Stimulated activated naive CD8-positive, alpha-beta T cell treated with anti-CD3 and anti-CD28 coated beads, Interleukin-15, amount 100 ng/mL, for 72 hours (primary cell): Measurements from ENCODE around the gene TOR1AIP1.

Source experiments
- ATAC-seq: fragments of 150-1000 bp; cut with Tn5 transposase; 2 replicates; pipeline ENCODE4 v1.10.0; 2021; ENCODE audit warnings: mild to moderate bottlenecking, moderate library complexity
- DNase-seq, 2 donors: peaks; one replicate each; pipeline ENCODE4 v3.0.0; 2021 to 2022
- H3K27ac Mint-ChIP-seq, 2 donors: one replicate each; pipeline ENCODE4 v1.8.0; 2022; ENCODE audit warnings: mild to moderate bottlenecking in 2 of 2, mixed read lengths in 2 of 2, moderate library complexity in 2 of 2
- H3K27me3 Mint-ChIP-seq: one replicate; pipeline ENCODE4 v1.8.0; 2022; ENCODE audit warnings: mixed read lengths
- H3K4me1 Mint-ChIP-seq: one replicate; pipeline ENCODE4 v1.8.0; 2022; ENCODE audit warnings: mild to moderate bottlenecking, mixed read lengths
- H3K4me3 Mint-ChIP-seq, 2 donors: one replicate each; pipeline ENCODE4 v1.8.0; 2022; ENCODE audit warnings: mild to moderate bottlenecking in 2 of 2, mixed read lengths in 2 of 2, moderate library complexity in 1 of 2
- H3K9me3 Mint-ChIP-seq, 2 donors: one replicate each; pipeline ENCODE4 v1.8.0; 2022; ENCODE audit warnings: mixed read lengths in 2 of 2

Gene TOR1AIP1

GRCh38 chr1:179921981-179922872, 40.1 kb downstream of the TOR1AIP1 start:
- ATAC-seq (no peak), DNase-seq (no peak)
- Mint-ChIP-seq H3K4me3 (no peak overlapping the region), H3K27me3 (no peaks in the 10 kb centered on the region), H3K9me3 (no peaks in the 10 kb centered on the region), H3K27ac (no peak overlapping the region), H3K4me1 (peaks cover 14% of the 10 kb centered on the region)

- DNase-seq = no peak
- no peak for ATAC-seq
- Mint-ChIP-seq H3K4me3 (no peak overlapping the region), H3K9me3 (no peaks in the 10 kb centered on the region), H3K27ac (no peak overlapping the region), H3K27me3 (no peaks in the 10 kb centered on the region), H3K4me1 (peaks cover 6% of the 10 kb centered on the region)
These were observed 40.9 kb downstream of the TOR1AIP1 start for GRCh38 chr1:179923029-179923428.

- no peaks in the 10 kb centered on the region for H3K9me3 Mint-ChIP-seq
- H3K27me3 Mint-ChIP-seq = no peaks in the 10 kb centered on the region
- DNase-seq (no peak), ATAC-seq (no peak)
- no peaks in the 10 kb centered on the region for H3K4me1 Mint-ChIP-seq
- no peak overlapping the region for H3K4me3 Mint-ChIP-seq
- no peak overlapping the region for H3K27ac Mint-ChIP-seq
These were observed 42.2 kb downstream of the TOR1AIP1 start for GRCh38 chr1:179924268-179924667.

GRCh38 chr1:179925302-179925701, 43.2 kb downstream of the TOR1AIP1 start:
- Mint-ChIP-seq H3K4me3 (no peak overlapping the region), H3K9me3 (no peaks in the 10 kb centered on the region), H3K27ac (no peak overlapping the region), H3K4me1 (no peaks in the 10 kb centered on the region), H3K27me3 (no peaks in the 10 kb centered on the region)
- no peak for ATAC-seq
- no peak for DNase-seq

GRCh38 chr1:179925922-179926849, 44.1 kb downstream of the TOR1AIP1 start:
- no peak overlapping the region for H3K27ac Mint-ChIP-seq
- H3K4me1 Mint-ChIP-seq = no peaks in the 10 kb centered on the region
- H3K4me3 Mint-ChIP-seq = no peak overlapping the region
- H3K9me3 Mint-ChIP-seq = no peaks in the 10 kb centered on the region
- ATAC-seq (no peak), DNase-seq (no peak)
- no peaks in the 10 kb centered on the region for H3K27me3 Mint-ChIP-seq

GRCh38 chr1:179926850-179927205, 44.7 kb downstream of the TOR1AIP1 start:
- ATAC-seq (no peak), DNase-seq (no peak)
- Mint-ChIP-seq H3K4me1 (no peaks in the 10 kb centered on the region), H3K27ac (no peak overlapping the region), H3K27me3 (no peaks in the 10 kb centered on the region), H3K4me3 (no peak overlapping the region), H3K9me3 (no peaks in the 10 kb centered on the region)

- Mint-ChIP-seq H3K4me1 (no peaks in the 10 kb centered on the region), H3K27me3 (no peaks in the 10 kb centered on the region)
These were observed 48.1 kb downstream of the TOR1AIP1 start for GRCh38 chr1:179929955-179930798.

GRCh38 chr1:179930867-179931266, 48.8 kb downstream of the TOR1AIP1 start:
- no peak overlapping the region for H3K4me3 Mint-ChIP-seq
- H3K27ac Mint-ChIP-seq = no peak overlapping the region
- DNase-seq (no peak), ATAC-seq (no peak)
- no peaks in the 10 kb centered on the region for H3K4me1 Mint-ChIP-seq
- H3K9me3 Mint-ChIP-seq = no peaks in the 10 kb centered on the region
- no peaks in the 10 kb centered on the region for H3K27me3 Mint-ChIP-seq

More at GRCh38 chr1:179929955-179930798, 48.1 kb downstream of the TOR1AIP1 start:
- DNase-seq (no peak), ATAC-seq (no peak)
- Mint-ChIP-seq H3K9me3 (no peaks in the 10 kb centered on the region), H3K4me3 (no peak overlapping the region), H3K27ac (no peak overlapping the region)

- ATAC-seq = no peak
- no peaks in the 10 kb centered on the region for H3K4me1 Mint-ChIP-seq
- no peak overlapping the region for H3K4me3 Mint-ChIP-seq
- H3K27me3 Mint-ChIP-seq = no peaks in the 10 kb centered on the region
- no peak for DNase-seq
- H3K27ac Mint-ChIP-seq = no peak overlapping the region
- no peaks in the 10 kb centered on the region for H3K9me3 Mint-ChIP-seq
These were observed 51.1 kb downstream of the TOR1AIP1 start for GRCh38 chr1:179933219-179933618.

GRCh38 chr1:179935909-179936496, 53.9 kb downstream of the TOR1AIP1 start:
- H3K9me3 Mint-ChIP-seq = no peaks in the 10 kb centered on the region
- no peak for ATAC-seq
- no peak overlapping the region for H3K4me3 Mint-ChIP-seq
- H3K4me1 Mint-ChIP-seq = no peaks in the 10 kb centered on the region
- DNase-seq = no peak
- H3K27me3 Mint-ChIP-seq = no peaks in the 10 kb centered on the region
- no peak overlapping the region for H3K27ac Mint-ChIP-seq

GRCh38 chr1:179937668-179938254, 55.7 kb downstream of the TOR1AIP1 start:
- H3K27ac Mint-ChIP-seq = no peak overlapping the region
- no peaks in the 10 kb centered on the region for H3K27me3 Mint-ChIP-seq
- H3K9me3 Mint-ChIP-seq = no peaks in the 10 kb centered on the region
- H3K4me3 Mint-ChIP-seq = no peak overlapping the region
- H3K4me1 Mint-ChIP-seq = no peaks in the 10 kb centered on the region
- DNase-seq (no peak), ATAC-seq (no peak)

GRCh38 chr1:179938752-179939151, 56.7 kb downstream of the TOR1AIP1 start:
- no peaks in the 10 kb centered on the region for H3K27me3 Mint-ChIP-seq
- DNase-seq = no peak
- no peaks in the 10 kb centered on the region for H3K9me3 Mint-ChIP-seq
- no peak for ATAC-seq
- no peaks in the 10 kb centered on the region for H3K4me1 Mint-ChIP-seq
- H3K4me3 Mint-ChIP-seq = no peak overlapping the region
- no peak overlapping the region for H3K27ac Mint-ChIP-seq

GRCh38 chr1:179939941-179940340, 57.9 kb downstream of the TOR1AIP1 start:
- no peaks in the 10 kb centered on the region for H3K27me3 Mint-ChIP-seq
- no peak for DNase-seq
- no peak overlapping the region for H3K4me3 Mint-ChIP-seq
- no peak for ATAC-seq
- no peaks in the 10 kb centered on the region for H3K4me1 Mint-ChIP-seq
- no peak overlapping the region for H3K27ac Mint-ChIP-seq
- no peaks in the 10 kb centered on the region for H3K9me3 Mint-ChIP-seq

- Mint-ChIP-seq H3K9me3 (no peaks in the 10 kb centered on the region), H3K27me3 (no peaks in the 10 kb centered on the region), H3K4me3 (no peak overlapping the region), H3K27ac (no peak overlapping the region), H3K4me1 (no peaks in the 10 kb centered on the region)
- no peak for DNase-seq
- no peak for ATAC-seq
These were observed 59.4 kb downstream of the TOR1AIP1 start for GRCh38 chr1:179941454-179941853.

GRCh38 chr1:179950651-179951050, 68.6 kb downstream of the TOR1AIP1 start:
- ATAC-seq = no peak
- Mint-ChIP-seq H3K27ac (no peak overlapping the region), H3K27me3 (no peaks in the 10 kb centered on the region)

More at GRCh38 chr1:179950651-179951050, 68.6 kb downstream of the TOR1AIP1 start:
- DNase-seq = no peak
- peaks cover 22% of the 10 kb centered on the region for H3K4me1 Mint-ChIP-seq
- no peaks in the 10 kb centered on the region for H3K9me3 Mint-ChIP-seq
- no peak overlapping the region for H3K4me3 Mint-ChIP-seq
